GM12878 (cell line): ENCODE results near the gene CDC34. TPM values are rescaled to one million over a fixed set of nuclear protein-coding genes. Genes with fewer than 3 reads are reported as not detected.

Experiments used
- ATAC-seq: fragments of 200-7000 bp; cut with Tn5 transposase; 3 replicates; pipeline ENCODE4 v1.9.1; 2020; ENCODE audit warnings: mild to moderate bottlenecking, moderate library complexity
- BruUV-seq: library from RNA; stranded (reverse); fragments of 400-500 nt; replicated peaks from 2 replicates; lab custom pipeline; 2021; lab: Mats Ljungman, UMichigan
- CTCF ChIA-PET: fragments of 300-600 bp; sonication (Branson Sonifier 250); formaldehyde crosslinking; extraction: SDS; loops from one replicate; lab custom pipeline; 2021; ENCODE audit warnings: inconsistent platforms; lab: Yijun Ruan, JAX
- POLR2A ChIA-PET: fragments of 350-600 bp; formaldehyde crosslinking; extraction: SDS; loops from one replicate; lab custom pipeline; 2021; ENCODE audit warnings: inconsistent platforms; lab: Charles Lee
- RAD21 ChIA-PET: fragments of 300-600 bp; sonication (Branson Sonifier 250); formaldehyde crosslinking; loops from one replicate; lab custom pipeline; 2023; ENCODE audit warnings: antibody characterized with exemption; ENCODE audit not compliant: unreplicated experiment; lab: Charles Lee
- SMC1A ChIA-PET: fragments of 300-600 bp; sonication (Branson Sonifier 250); formaldehyde crosslinking; loops from one replicate; lab custom pipeline; 2023; ENCODE audit not compliant: unreplicated experiment, uncharacterized antibody; lab: Charles Lee
- DNase-seq: peaks from one replicate; pipeline ENCODE4 v3.0.0-alpha.2; 2011; ENCODE audit warnings: low read depth, low spot score
- FAIRE-seq: peaks from 3 replicates; lab custom pipeline; 2011; peaks lifted over from hg19 to GRCh38; lab: Jason Lieb, UNC
- H2AFZ ChIP-seq: 2 replicates; pipeline ENCODE4 v1.6.0; 2011; ENCODE audit warnings: low read depth, low read length, control low read depth; ENCODE audit not compliant: control insufficient read depth
- H3K27ac ChIP-seq: 2 replicates; pipeline ENCODE4 v1.5.1; 2011; ENCODE audit warnings: control low read depth; ENCODE audit not compliant: control insufficient read depth, insufficient read depth
- H3K27me3 ChIP-seq, 2 experiments: replicated peaks in 1 of 2; 2 replicates each; pipeline versions ENCODE4 v1.6.0 to v1.6.1; 2011; ENCODE audit warnings: low read length in 1 of 2; ENCODE audit not compliant: control insufficient read depth in 2 of 2, insufficient read depth in 2 of 2
- H3K36me3 ChIP-seq, 2 experiments: 2 replicates each; pipeline ENCODE4 v1.5.1; 2011; ENCODE audit warnings: low read length in 1 of 2; ENCODE audit not compliant: control insufficient read depth in 2 of 2, insufficient read depth in 2 of 2
- H3K4me1 ChIP-seq: 2 replicates; pipeline ENCODE4 v1.6.1; 2011; ENCODE audit warnings: mild to moderate bottlenecking, low read length, moderate library complexity, mixed read lengths; ENCODE audit not compliant: control insufficient read depth, insufficient read depth
- H3K4me2 ChIP-seq: 2 replicates; pipeline ENCODE4 v1.6.0; 2011; ENCODE audit warnings: control low read depth; ENCODE audit not compliant: control insufficient read depth, insufficient read depth
- H3K4me3 ChIP-seq: fragments of 200-600 bp; sonication (generic); 2 replicates; pipeline ENCODE4 v1.5.1; 2016
- H3K79me2 ChIP-seq: 2 replicates; pipeline ENCODE4 v1.6.0; 2011; ENCODE audit warnings: low read length; ENCODE audit not compliant: control insufficient read depth, insufficient read depth
- H3K9ac ChIP-seq: 2 replicates; pipeline ENCODE4 v1.8.0; 2011; ENCODE audit warnings: low read length, control low read depth, mixed read lengths; ENCODE audit not compliant: control insufficient read depth, insufficient read depth
- H3K9me3 ChIP-seq: replicated peaks from 3 replicates; pipeline ENCODE4 v1.5.1; 2011; ENCODE audit warnings: mild to moderate bottlenecking, low read length; ENCODE audit not compliant: control insufficient read depth, insufficient read depth
- H4K20me1 ChIP-seq: 2 replicates; pipeline ENCODE4 v1.6.0; 2011; ENCODE audit not compliant: control insufficient read depth, insufficient read depth
- BHLHE40 ChIP-seq, 2 experiments: fragments of 450-650 bp in 1 of 2; IDR thresholded peaks; 2 replicates each; pipeline ENCODE4 v1.6.1; 2011 to 2017; ENCODE audit warnings: low read depth in 2 of 2, borderline replicate concordance in 1 of 2, improper control_type of control experiment in 1 of 2, low read length in 1 of 2, mild to moderate bottlenecking in 1 of 2
- CBX3 ChIP-seq: fragments of 200-600 bp; sonication (generic); IDR thresholded peaks from 2 replicates; pipeline ENCODE4 v1.6.1; 2016; ENCODE audit warnings: low read depth, borderline replicate concordance
- EGR1 ChIP-seq, 2 experiments: IDR thresholded peaks; 1 replicate in 1 of 2; 2 replicates in 1 of 2; pipeline ENCODE4 v1.6.1; 2011 to 2012; ENCODE audit warnings: low read depth in 2 of 2, low read length in 2 of 2, borderline replicate concordance in 1 of 2, mild to moderate bottlenecking in 1 of 2, moderate library complexity in 1 of 2
- HDAC6 ChIP-seq: fragments of 200-600 bp; sonication (generic); IDR thresholded peaks from one replicate; pipeline ENCODE4 v1.8.0; 2017; ENCODE audit warnings: antibody characterized with exemption; ENCODE audit not compliant: unreplicated experiment
- IKZF2 ChIP-seq, 2 experiments: fragments of 450-650 bp; IDR thresholded peaks; 2 replicates each; pipeline ENCODE4 v1.6.1; 2017; ENCODE audit warnings: mild to moderate bottlenecking in 2 of 2, moderate library complexity in 2 of 2
- JUNB ChIP-seq: IDR thresholded peaks from 2 replicates; pipeline ENCODE4 v1.6.1; 2016; ENCODE audit warnings: antibody characterized with exemption, mild to moderate bottlenecking
- LARP7 ChIP-seq: fragments of 450-650 bp; IDR thresholded peaks from 2 replicates; pipeline ENCODE4 v1.6.1; 2017; ENCODE audit warnings: mild to moderate bottlenecking
- NR2F1 ChIP-seq: fragments of 450-650 bp; conservative IDR thresholded peaks from 2 replicates; pipeline ENCODE4 v1.6.1; 2017; ENCODE audit warnings: mild to moderate bottlenecking
- SPI1 ChIP-seq: IDR thresholded peaks from 2 replicates; pipeline ENCODE4 v1.6.1; 2011; ENCODE audit warnings: low read depth, mild to moderate bottlenecking, low read length, moderate library complexity, borderline replicate concordance; ENCODE audit not compliant: insufficient read depth
- TCF3 ChIP-seq: IDR thresholded peaks from 2 replicates; pipeline ENCODE4 v1.6.1; 2012; ENCODE audit warnings: low read depth, mild to moderate bottlenecking, low read length, borderline replicate concordance; ENCODE audit not compliant: insufficient read depth
- WGBS: methylation state at CpG from one replicate; pipeline ENCODE4 v1.1.6; 2016; ENCODE audit warnings: low lambda C conversion rate; ENCODE audit not compliant: insufficient replicate concordance, insufficient coverage; ENCODE audit errors: missing lambda C conversion rate; 5-methylcytosine and 5-hydroxymethylcytosine counted together
- in situ Hi-C: fragments of 300-500 bp; cut with MboI; formaldehyde crosslinking; loops from 9 replicates; pipeline ENCODE4 v1.14.3; 2018; ENCODE audit warnings: mixed read lengths
- intact Hi-C: fragments of 100-400 bp; cut with micrococcal nuclease; formaldehyde crosslinking; loops from one replicate; pipeline ENCODE4 v1.14.2; 2022; ENCODE audit not compliant: unreplicated experiment
- polyA plus RNA-seq, 11 experiments: library from polyadenylated mRNA; depleted of rRNA in 4 of 11; unstranded in 6 of 11; stranded (reverse) in 5 of 11; fragments of >200 nt; fragmentation: Nextera tagmentation in 4 of 11; fragmentation: Illumina TruSeq in 1 of 11; extraction: Ambion mirVana in 4 of 11; extraction: Trizol in 1 of 11; gene quantifications; 1 replicate in 1 of 11; 2 replicates in 10 of 11; pipeline versions ENCODE4 v1.2.1 to v1.2.3, GENCODE V29; 2011 to 2016; ENCODE audit warnings: inconsistent platforms in 2 of 11, missing spikeins in 2 of 11, low read depth in 1 of 11
- total RNA-seq, 4 experiments: library from RNA; depleted of rRNA in 3 of 4; stranded (reverse); fragments of >200 nt in 3 of 4; fragmentation: Illumina TruSeq in 1 of 4; extraction: Trizol in 1 of 4; gene quantifications; 2 replicates each; pipeline versions ENCODE4 v1.2.1 to v1.2.3, GENCODE V29; 2013 to 2021

CDC34 gene
- total and polyA plus RNA-seq, 10 of the 15 experiments (the other 5 are each of a cell fraction or from before 2014, with no cell fraction given), result 0.31 to 48.9 (median 28.5) TPM

GRCh38 chr19:572743-573518 is 41.4 kb downstream of the CDC34 start:
- Histone ChIP-seq H2AFZ (no peak overlapping the region; the same call in 1 of the 2 replicates), H3K27ac (peak overlapping the region; percentile 84), H3K9me3 (no peaks in the 10 kb centered on the region), H3K9ac (peak overlapping the region; percentile 91), H3K4me1 (peaks cover 3% of the 10 kb centered on the region; the same call in 1 of the 2 replicates), H3K27me3 (no peaks in the 10 kb centered on the region), H4K20me1 (0 out of 2 replicates have a peak, but pooled peaks cover 5% of the 10 kb centered on the region), H3K4me3 (peak overlapping the region; percentile 83), H3K79me2 (peaks cover 52% of the 10 kb centered on the region), H3K4me2 (peak overlapping the region; percentile 84), H3K36me3 (peaks cover 0 to 9% of the 10 kb centered on the region in 2 experiments; a peak in 2 of 4 replicates)
- FAIRE-seq (no peak), DNase-seq (no peak), ATAC-seq (peak; percentile 4)
- 0 out of 4 replicates have a peak, but pooled peaks of 1 of the 2 experiments have one; percentile 6 for TF ChIP-seq IKZF2 (IDR thresholded peaks at IDR 0.05)
- TF ChIP-seq CBX3, result no peak
- no peak for TF ChIP-seq SPI1
- 0 out of 2 replicates have a peak, but pooled peaks have one; percentile 12 for TF ChIP-seq LARP7
- 0 out of 4 replicates have a peak, but pooled peaks of 1 of the 2 experiments have one; percentile 24 for TF ChIP-seq BHLHE40 (IDR thresholded peaks at IDR 0.05; ENCODE audit: borderline replicate concordance in 1 of 2, low read depth in 2 of 2, low read length in 1 of 2)
- TF ChIP-seq EGR1 (IDR thresholded peaks at IDR 0.05; ENCODE audit: borderline replicate concordance in 1 of 2, low read depth in 2 of 2, low read length in 2 of 2), result peak in 1 of 2 experiments; percentile 66; a peak in 1 of 3 replicates
- TF ChIP-seq JUNB, result no peak
- TF ChIP-seq TCF3, result no peak
- TF ChIP-seq HDAC6, result peak; percentile 8
- TF ChIP-seq NR2F1, result 0 out of 2 replicates have a peak, but pooled peaks have one; percentile 2
- ChIA-PET SMC1A (no interaction called here), CTCF (no interaction called here), RAD21 (interaction anchor here (1.0 kb wide), 1 partner anchor 17 kb away, joined by 4 read pairs; no protein-coding TSS in a partner anchor), POLR2A (interaction anchor here (1.0 kb wide), 2 partner anchors 42 to 63 kb away, joined by 3 to 9 read pairs; no protein-coding TSS in a partner anchor)
- TSS peak; percentile 80 for BruUV-seq
- intact Hi-C loops (loop anchor here (2.0 to 5.0 kb wide), 3 partner anchors 41 to 224 kb away; partner anchors contain the start of genes CDC34, POLRMT and PTBP1), in situ Hi-C loops (no loop called here)
- 1% methylated on average over 50 of the region's 55 CpGs for WGBS
